OCI-LY7 (cell line): ENCODE data around the gene OVCA2. TPM values are rescaled to one million over a fixed set of nuclear protein-coding genes. Genes with fewer than 3 reads are reported as not detected.

Experiments
- BruUV-seq: library from RNA; stranded (reverse); fragments of 400-500 nt; replicated peaks from 2 replicates; lab custom pipeline; 2021; lab: Mats Ljungman, UMichigan
- CTCF ChIA-PET: fragments of 300-600 bp; sonication (Branson Sonifier 250); formaldehyde crosslinking; loops from one replicate; lab custom pipeline; 2022; ENCODE audit warnings: antibody characterized with exemption; ENCODE audit not compliant: unreplicated experiment; lab: Charles Lee
- POLR2A ChIA-PET: fragments of 300-600 bp; sonication (Branson Sonifier 250); formaldehyde crosslinking; loops from one replicate; lab custom pipeline; 2022; ENCODE audit warnings: antibody characterized with exemption; lab: Charles Lee
- DNase-seq: peaks from one replicate; pipeline ENCODE4 v3.0.0-alpha.2; 2015; ENCODE audit warnings: low spot score
- H2AFZ ChIP-seq: fragments of 200-600 bp; sonication (generic), shearing (Covaris generic); 2 replicates; pipeline ENCODE4 v1.6.1; 2014; ENCODE audit warnings: mild to moderate bottlenecking, antibody characterized with exemption, low read length, moderate library complexity
- H3K27ac ChIP-seq: fragments of 200-600 bp; sonication (generic); 2 replicates; pipeline ENCODE4 v1.5.1; 2014; ENCODE audit warnings: mixed run types, low read depth, mild to moderate bottlenecking, moderate library complexity, low read length, inconsistent platforms; ENCODE audit not compliant: poor library complexity, severe bottlenecking
- H3K36me3 ChIP-seq: fragments of 200-600 bp; sonication (generic); 2 replicates; pipeline ENCODE4 v1.6.1; 2014; ENCODE audit warnings: mild to moderate bottlenecking, antibody characterized with exemption, low read length, moderate library complexity, mixed read lengths; ENCODE audit not compliant: insufficient read depth
- H3K4me1 ChIP-seq: fragments of 200-600 bp; sonication (generic); 2 replicates; pipeline ENCODE4 v1.5.1; 2014; ENCODE audit warnings: mild to moderate bottlenecking, low read length; ENCODE audit not compliant: insufficient read depth, poor library complexity, severe bottlenecking
- H3K4me2 ChIP-seq: fragments of 200-600 bp; sonication (generic); 2 replicates; pipeline ENCODE4 v1.6.1; 2014; ENCODE audit warnings: mild to moderate bottlenecking, low read length
- H3K4me3 ChIP-seq: fragments of 200-600 bp; sonication (generic); 2 replicates; pipeline ENCODE4 v1.5.1; 2014; ENCODE audit warnings: mild to moderate bottlenecking, low read depth, low read length; ENCODE audit not compliant: poor library complexity, severe bottlenecking
- H3K79me2 ChIP-seq: fragments of 200-600 bp; sonication (generic); 2 replicates; pipeline ENCODE4 v1.6.1; 2016; ENCODE audit warnings: low read depth, mild to moderate bottlenecking, low read length, moderate library complexity, mixed read lengths; ENCODE audit not compliant: insufficient read depth
- H3K9me2 ChIP-seq: fragments of 200-600 bp; sonication (generic); 2 replicates; pipeline ENCODE4 v1.6.1; 2016; ENCODE audit warnings: mild to moderate bottlenecking, low read length, mixed read lengths; ENCODE audit not compliant: insufficient read depth
- H3K9me3 ChIP-seq: fragments of 200-600 bp; sonication (generic); 2 replicates; pipeline ENCODE4 v1.6.1; 2014; ENCODE audit warnings: mild to moderate bottlenecking, mixed run types, low read length, mixed read lengths
- H4K20me1 ChIP-seq: fragments of 200-600 bp; sonication (generic); 2 replicates; pipeline ENCODE4 v1.6.1; 2014; ENCODE audit warnings: mild to moderate bottlenecking, antibody characterized with exemption, low read length, moderate library complexity, mixed read lengths; ENCODE audit not compliant: insufficient read depth
- EZH2phosphoT487 ChIP-seq: fragments of 200-600 bp; sonication (generic); IDR thresholded peaks from 2 replicates; pipeline ENCODE4 v1.6.1; 2018; ENCODE audit warnings: low read depth, borderline replicate concordance, mild to moderate bottlenecking, mixed run types, antibody characterized with exemption, low read length, moderate library complexity, mixed read lengths
- intact Hi-C: fragments of 100-400 bp; cut with micrococcal nuclease; formaldehyde crosslinking; loops from one replicate; pipeline ENCODE4 v1.10.0; 2022; ENCODE audit not compliant: unreplicated experiment
- total RNA-seq, 2 experiments: library from RNA; depleted of rRNA in 1 of 2; stranded (reverse); fragments of >200 nt in 1 of 2; shearing (Covaris generic) in 1 of 2; gene quantifications; 2 replicates each; pipeline ENCODE4 v1.2.3, GENCODE V29; 2014 to 2022
- TF ChIP-seq, protein P1 (sequence below): fragments of 200-600 bp; sonication (generic); conservative IDR thresholded peaks from 2 replicates; pipeline ENCODE4 v1.5.1; 2014; ENCODE audit warnings: mild to moderate bottlenecking, antibody characterized with exemption, low read length, moderate library complexity, mixed read lengths

OVCA2 gene
- total RNA-seq, 2 experiments from 2014 or later, result 21.9 to 24.0 TPM

DNA sequence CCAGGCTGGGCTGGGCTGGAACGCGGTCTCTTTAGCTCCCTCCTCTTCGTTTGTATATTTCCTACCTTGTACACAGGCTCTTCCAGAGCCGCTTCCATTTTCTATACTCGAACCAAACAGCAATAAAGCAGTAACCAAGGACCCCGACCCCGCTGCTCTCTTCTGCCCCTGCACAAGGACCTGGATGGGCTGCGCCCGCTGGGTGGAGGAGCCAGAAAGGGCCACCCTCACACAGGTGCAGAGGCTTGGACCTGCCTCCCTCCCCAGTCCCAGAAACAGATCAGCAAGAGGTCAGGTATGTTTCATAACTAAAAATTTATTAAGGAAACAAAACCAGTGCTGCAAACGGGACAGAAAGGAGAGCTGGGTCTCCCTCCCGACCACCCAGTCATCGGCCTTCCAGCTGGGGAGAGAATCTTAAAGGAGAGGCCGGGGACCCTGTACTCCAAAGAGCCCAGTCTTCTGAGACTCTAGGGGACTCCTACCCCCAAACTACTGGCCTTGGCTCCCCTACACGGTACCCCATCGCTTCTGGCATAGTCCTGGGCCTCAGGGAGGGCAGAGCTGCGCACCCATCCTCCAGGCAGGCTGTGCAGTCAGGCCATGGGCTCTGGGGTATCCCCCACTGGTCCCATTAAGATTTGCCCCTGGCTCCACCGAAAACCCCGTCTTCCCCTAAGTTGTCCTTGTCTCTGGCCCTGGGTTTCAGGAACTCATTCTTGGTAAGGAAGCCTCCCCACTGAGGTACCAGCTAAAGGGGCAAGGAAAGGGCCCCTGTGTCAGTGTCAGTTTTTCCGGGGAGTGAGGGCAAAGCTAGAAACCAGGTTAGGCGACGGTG lies 17.9 kb downstream of the OVCA2 start:
- H3K27ac ChIP-seq, result no peak overlapping the region

DNA sequence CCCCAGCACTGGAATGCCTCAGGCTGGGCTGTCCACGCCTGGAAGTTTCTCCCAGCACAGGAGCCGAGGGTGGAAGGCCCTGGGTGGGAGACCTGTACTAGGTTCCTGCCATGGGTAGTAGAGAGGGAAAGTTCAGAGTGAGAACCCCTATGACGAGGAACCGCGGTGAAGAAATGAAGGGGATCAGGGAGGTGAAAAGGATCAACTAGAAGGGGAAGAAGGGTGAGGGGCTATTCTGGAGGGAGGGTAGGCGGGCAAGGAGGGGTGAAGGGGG lies 18.5 kb downstream of the OVCA2 start:
- H3K9me2 ChIP-seq, result no peaks in the 10 kb centered on the region
- ChIA-PET POLR2A (no interaction called here), CTCF (no interaction called here)
- H2AFZ ChIP-seq, result no peak overlapping the region
- H3K9me3 ChIP-seq, result no peaks in the 10 kb centered on the region
- H4K20me1 ChIP-seq, result no peaks in the 10 kb centered on the region
- no TSS peak for BruUV-seq
- no peak overlapping the region for H3K4me3 ChIP-seq
- no peak overlapping the region for H3K4me2 ChIP-seq
- no peak for TF ChIP-seq EZH2phosphoT487
- TF ChIP-seq, protein P1, sequence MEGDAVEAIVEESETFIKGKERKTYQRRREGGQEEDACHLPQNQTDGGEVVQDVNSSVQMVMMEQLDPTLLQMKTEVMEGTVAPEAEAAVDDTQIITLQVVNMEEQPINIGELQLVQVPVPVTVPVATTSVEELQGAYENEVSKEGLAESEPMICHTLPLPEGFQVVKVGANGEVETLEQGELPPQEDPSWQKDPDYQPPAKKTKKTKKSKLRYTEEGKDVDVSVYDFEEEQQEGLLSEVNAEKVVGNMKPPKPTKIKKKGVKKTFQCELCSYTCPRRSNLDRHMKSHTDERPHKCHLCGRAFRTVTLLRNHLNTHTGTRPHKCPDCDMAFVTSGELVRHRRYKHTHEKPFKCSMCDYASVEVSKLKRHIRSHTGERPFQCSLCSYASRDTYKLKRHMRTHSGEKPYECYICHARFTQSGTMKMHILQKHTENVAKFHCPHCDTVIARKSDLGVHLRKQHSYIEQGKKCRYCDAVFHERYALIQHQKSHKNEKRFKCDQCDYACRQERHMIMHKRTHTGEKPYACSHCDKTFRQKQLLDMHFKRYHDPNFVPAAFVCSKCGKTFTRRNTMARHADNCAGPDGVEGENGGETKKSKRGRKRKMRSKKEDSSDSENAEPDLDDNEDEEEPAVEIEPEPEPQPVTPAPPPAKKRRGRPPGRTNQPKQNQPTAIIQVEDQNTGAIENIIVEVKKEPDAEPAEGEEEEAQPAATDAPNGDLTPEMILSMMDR, result no peak
- no peak overlapping the region for H3K27ac ChIP-seq
- peaks cover 34% of the 10 kb centered on the region for H3K4me1 ChIP-seq
- no peaks in the 10 kb centered on the region for H3K36me3 ChIP-seq
- DNase-seq, result no peak
- intact Hi-C loops, result no loop called here
- no peaks in the 10 kb centered on the region for H3K79me2 ChIP-seq

More for the DNA sequence above, 17.9 kb downstream of the OVCA2 start:
- TF ChIP-seq, protein P1, result no peak
- no peak for TF ChIP-seq EZH2phosphoT487
- H2AFZ ChIP-seq, result no peak overlapping the region
- no TSS peak for BruUV-seq
- intact Hi-C loops, result loop anchor here (2.0 kb wide), 1 partner anchor 111 kb away; no protein-coding TSS in a partner anchor
- H3K4me2 ChIP-seq, result no peak overlapping the region
- no peaks in the 10 kb centered on the region for H4K20me1 ChIP-seq
- POLR2A ChIA-PET, result no interaction called here
- H3K9me2 ChIP-seq, result no peaks in the 10 kb centered on the region
- no peaks in the 10 kb centered on the region for H3K9me3 ChIP-seq
- H3K36me3 ChIP-seq, result no peaks in the 10 kb centered on the region
- H3K79me2 ChIP-seq, result no peaks in the 10 kb centered on the region
- no peak for DNase-seq
- CTCF ChIA-PET, result no interaction called here
- no peak overlapping the region for H3K4me3 ChIP-seq
- H3K4me1 ChIP-seq, result peaks cover 37% of the 10 kb centered on the region
